GM21737 (cell line): ENCODE measurements around the gene MTERF1.

Experiments
- ATAC-seq: cut with Tn5 transposase; IDR thresholded peaks from one replicate; pipeline ENCODE4 v1.9.1; 2021; ENCODE audit warnings: mild to moderate bottlenecking, moderate library complexity; ENCODE audit not compliant: unreplicated experiment

MTERF1 gene

GRCh38 chr7:91835826-91836368 is 44.6 kb downstream of the MTERF1 start:
- no peak for ATAC-seq

GRCh38 chr7:91835091-91835825 is 45.2 kb downstream of the MTERF1 start:
- no peak for ATAC-seq

DNA sequence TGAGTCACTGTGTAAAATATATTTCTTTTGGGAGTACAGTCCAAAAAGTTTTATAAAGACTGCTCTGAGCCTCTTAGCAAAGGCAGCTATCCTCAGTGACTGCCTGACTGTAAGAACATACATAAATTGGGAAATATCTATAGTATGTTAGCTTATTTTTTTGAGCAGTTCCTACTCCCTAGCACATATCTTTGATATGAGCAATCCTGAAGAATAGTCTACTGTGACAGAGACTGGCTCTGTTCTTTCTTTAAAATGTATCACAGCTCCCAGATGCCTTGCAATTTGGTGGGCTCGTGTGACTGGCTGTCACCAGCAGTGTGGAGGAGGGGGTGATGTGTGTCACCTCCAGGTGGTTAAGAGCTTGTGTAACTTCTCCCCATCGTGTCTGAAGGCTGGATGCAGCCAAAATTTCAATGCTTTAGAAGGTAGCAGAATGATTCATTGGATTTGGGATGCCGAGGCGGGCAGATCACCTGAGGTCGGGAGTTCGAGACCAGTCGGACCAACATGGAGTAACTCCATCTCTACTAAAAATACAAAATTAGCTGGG is 47.9 kb downstream of the MTERF1 start:
- no peak for ATAC-seq

DNA sequence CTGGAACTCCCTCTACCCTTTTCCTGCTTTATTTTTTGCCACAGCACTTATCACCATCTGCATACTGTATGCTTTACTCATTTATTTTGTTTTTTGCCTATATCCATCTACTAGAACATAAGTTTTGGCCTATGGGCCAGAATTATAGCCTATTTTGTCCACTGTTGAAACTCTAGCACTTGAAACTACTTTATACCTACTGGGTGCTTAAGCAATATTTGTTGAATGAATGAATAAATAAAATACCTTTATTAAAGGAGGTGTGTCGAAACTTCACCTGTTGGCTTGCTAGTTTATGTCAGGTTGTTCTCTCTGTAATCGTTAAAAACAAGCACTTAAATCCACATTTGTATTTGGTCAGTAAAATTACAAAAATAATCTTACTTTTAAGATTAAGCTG is 53.3 kb downstream of the MTERF1 start:
- no peak for ATAC-seq

DNA sequence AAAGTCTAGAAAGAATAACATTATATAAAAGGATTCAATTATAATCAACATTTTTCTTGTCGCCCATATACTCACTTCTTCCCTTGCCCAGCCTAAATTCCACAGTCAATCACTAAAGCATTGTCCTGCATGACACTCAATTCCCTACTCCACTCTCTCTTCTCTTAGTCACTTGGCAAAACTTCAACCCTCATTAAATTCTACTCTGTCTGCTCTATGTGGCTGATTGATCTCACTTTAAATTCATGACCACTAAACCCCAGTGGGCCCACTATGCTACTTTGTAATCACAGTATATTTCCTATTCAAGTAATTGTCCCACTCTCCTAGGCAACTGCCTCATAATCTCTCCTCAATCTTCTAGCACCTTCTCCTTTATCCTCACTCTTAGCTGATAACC is 54.1 kb downstream of the MTERF1 start:
- no peak for ATAC-seq

DNA sequence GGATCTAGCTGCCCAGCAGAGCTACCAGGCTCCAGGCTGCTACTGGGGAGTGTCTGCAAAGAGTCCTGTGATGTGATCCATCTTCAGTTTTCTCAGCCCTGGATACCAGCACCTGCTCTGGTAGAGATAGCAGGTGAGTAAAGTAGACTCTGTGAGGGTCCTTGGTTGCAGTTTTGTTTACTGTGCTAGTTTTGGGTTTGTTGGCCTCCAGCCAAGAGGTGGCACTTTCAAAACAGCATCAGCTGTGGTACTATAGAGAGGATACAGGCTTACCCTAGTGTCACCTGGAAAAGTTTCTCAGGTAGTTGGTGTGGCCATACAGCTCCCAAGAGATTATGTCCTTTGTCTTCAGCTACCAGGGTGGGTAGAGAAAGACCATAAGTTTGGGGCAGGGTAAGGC is 56.3 kb downstream of the MTERF1 start:
- ATAC-seq, result no peak
